A673 (cell line): Measurements from ENCODE around the gene SLC12A7. TPM values are rescaled to one million over a fixed set of nuclear protein-coding genes. Genes with fewer than 3 reads are reported as not detected.

Source experiments
- BruUV-seq: library from RNA; stranded (reverse); fragments of 400-500 nt; replicated peaks from 2 replicates; lab custom pipeline; 2021; lab: Mats Ljungman, UMichigan
- CTCF ChIA-PET: fragments of 300-600 bp; sonication (Branson Sonifier 250); formaldehyde crosslinking; loops from one replicate; lab custom pipeline; 2022; ENCODE audit warnings: antibody characterized with exemption; lab: Charles Lee
- POLR2A ChIA-PET: fragments of 300-600 bp; sonication (Branson Sonifier 250); formaldehyde crosslinking; loops from one replicate; lab custom pipeline; 2022; ENCODE audit warnings: antibody characterized with exemption; ENCODE audit not compliant: low non-redundant PET; lab: Charles Lee
- DNase-seq: peaks from one replicate; pipeline ENCODE4 v3.0.0-alpha.2; 2015; ENCODE audit warnings: low spot score
- H3K27ac ChIP-seq: fragments of 200-600 bp; sonication (generic); 2 replicates; pipeline ENCODE4 v1.5.1; 2016; ENCODE audit warnings: mixed run types, low read depth, mild to moderate bottlenecking, mixed read lengths, antibody characterized with exemption, low read length; ENCODE audit not compliant: poor library complexity, severe bottlenecking
- H3K27me3 ChIP-seq: fragments of 200-600 bp; sonication (generic); replicated peaks from 2 replicates; pipeline ENCODE4 v1.6.1; 2017; ENCODE audit warnings: mixed run types, low read depth, mild to moderate bottlenecking, mixed read lengths, antibody characterized with exemption, low read length; ENCODE audit not compliant: insufficient read depth, poor library complexity
- H3K36me3 ChIP-seq: fragments of 200-600 bp; sonication (generic); 2 replicates; pipeline ENCODE4 v1.6.1; 2016; ENCODE audit warnings: mixed run types, mild to moderate bottlenecking, mixed read lengths, antibody characterized with exemption, low read length; ENCODE audit not compliant: insufficient read depth, poor library complexity, severe bottlenecking
- H3K4me1 ChIP-seq: fragments of 200-600 bp; sonication (generic); 2 replicates; pipeline ENCODE4 v1.6.1; 2017; ENCODE audit warnings: mixed run types, mild to moderate bottlenecking, mixed read lengths, antibody characterized with exemption, low read length; ENCODE audit not compliant: insufficient read depth, poor library complexity, severe bottlenecking
- H3K4me3 ChIP-seq: fragments of 200-600 bp; sonication (generic); 2 replicates; pipeline ENCODE4 v1.5.1; 2016; ENCODE audit warnings: low read depth, mixed run types, mild to moderate bottlenecking, mixed read lengths, low read length; ENCODE audit not compliant: poor library complexity, severe bottlenecking
- H3K9me3 ChIP-seq: fragments of 200-600 bp; sonication (generic); 2 replicates; pipeline ENCODE4 v1.6.1; 2016; ENCODE audit warnings: mixed run types, low read depth, mild to moderate bottlenecking, mixed read lengths, antibody characterized with exemption, low read length; ENCODE audit not compliant: poor library complexity, severe bottlenecking
- EZH2 ChIP-seq: fragments of 200-600 bp; sonication (generic); IDR thresholded peaks from 2 replicates; pipeline ENCODE4 v1.6.1; 2017; ENCODE audit warnings: borderline replicate concordance, low read depth, mild to moderate bottlenecking, mixed read lengths, antibody characterized with exemption, low read length; ENCODE audit not compliant: poor library complexity, severe bottlenecking
- intact Hi-C: fragments of 100-400 bp; cut with micrococcal nuclease; formaldehyde crosslinking; loops from one replicate; pipeline ENCODE4 v1.10.0; 2022; ENCODE audit not compliant: unreplicated experiment
- total RNA-seq: library from RNA; stranded (reverse); gene quantifications from 2 replicates; pipeline ENCODE4 v1.2.3, GENCODE V29; 2021
- TF ChIP-seq, protein P1 (sequence below): fragments of 300-800, 200-600 bp; sonication (generic); conservative IDR thresholded peaks from 2 replicates; pipeline ENCODE4 v1.5.1; 2017; ENCODE audit warnings: low read depth, mild to moderate bottlenecking, antibody characterized with exemption, low read length, moderate library complexity, mixed read lengths

SLC12A7 gene
- total RNA-seq, 1 experiment from 2014 or later = 45.2 TPM

DNA sequence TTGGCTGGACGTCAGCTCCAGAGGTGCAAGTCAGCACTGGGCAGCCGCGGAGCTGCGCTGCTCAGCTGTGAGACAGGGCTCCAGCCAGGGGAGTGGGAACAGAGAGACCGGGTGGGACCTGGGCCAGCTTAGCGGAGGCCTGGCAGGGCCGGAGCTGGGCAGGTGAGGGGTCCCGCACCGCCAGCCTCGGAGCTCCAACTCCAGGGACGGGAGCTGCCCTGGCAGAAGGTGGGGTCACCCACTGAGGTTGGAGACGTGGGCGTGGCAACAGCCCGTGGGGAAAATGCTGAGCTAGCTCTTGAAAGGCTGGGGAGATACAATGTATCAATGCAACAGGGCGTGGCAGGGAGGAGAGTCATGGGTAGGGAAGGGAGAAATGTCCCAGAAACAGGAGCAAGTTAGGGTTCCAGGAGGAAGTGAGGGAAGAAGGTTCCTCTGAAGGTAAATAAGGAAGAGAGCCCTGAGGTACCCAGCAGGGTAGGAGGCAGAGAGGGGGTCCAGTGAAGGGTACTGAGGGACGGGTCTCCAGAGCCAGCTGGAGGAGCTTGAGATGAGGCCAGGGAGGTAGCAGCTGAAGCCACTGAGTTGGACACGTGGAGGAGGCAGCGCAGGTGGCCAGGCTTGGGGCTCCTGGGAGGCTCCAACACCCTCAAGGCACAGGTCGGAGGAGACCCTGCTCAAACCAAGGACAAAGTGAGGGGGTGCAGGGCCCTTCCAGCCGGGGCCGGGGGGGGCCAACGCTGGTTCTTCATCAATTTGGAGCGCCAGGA is 104.0 kb downstream of the SLC12A7 start:
- peak overlapping the region; percentile 58 for H3K4me3 ChIP-seq
- TF ChIP-seq, protein P1, sequence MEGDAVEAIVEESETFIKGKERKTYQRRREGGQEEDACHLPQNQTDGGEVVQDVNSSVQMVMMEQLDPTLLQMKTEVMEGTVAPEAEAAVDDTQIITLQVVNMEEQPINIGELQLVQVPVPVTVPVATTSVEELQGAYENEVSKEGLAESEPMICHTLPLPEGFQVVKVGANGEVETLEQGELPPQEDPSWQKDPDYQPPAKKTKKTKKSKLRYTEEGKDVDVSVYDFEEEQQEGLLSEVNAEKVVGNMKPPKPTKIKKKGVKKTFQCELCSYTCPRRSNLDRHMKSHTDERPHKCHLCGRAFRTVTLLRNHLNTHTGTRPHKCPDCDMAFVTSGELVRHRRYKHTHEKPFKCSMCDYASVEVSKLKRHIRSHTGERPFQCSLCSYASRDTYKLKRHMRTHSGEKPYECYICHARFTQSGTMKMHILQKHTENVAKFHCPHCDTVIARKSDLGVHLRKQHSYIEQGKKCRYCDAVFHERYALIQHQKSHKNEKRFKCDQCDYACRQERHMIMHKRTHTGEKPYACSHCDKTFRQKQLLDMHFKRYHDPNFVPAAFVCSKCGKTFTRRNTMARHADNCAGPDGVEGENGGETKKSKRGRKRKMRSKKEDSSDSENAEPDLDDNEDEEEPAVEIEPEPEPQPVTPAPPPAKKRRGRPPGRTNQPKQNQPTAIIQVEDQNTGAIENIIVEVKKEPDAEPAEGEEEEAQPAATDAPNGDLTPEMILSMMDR = no peak
- TF ChIP-seq EZH2 = no peak
- H3K36me3 ChIP-seq = no peaks in the 10 kb centered on the region
- no TSS peak for BruUV-seq
- no peak for DNase-seq
- H3K9me3 ChIP-seq = no peaks in the 10 kb centered on the region
- H3K27ac ChIP-seq = no peak overlapping the region
- H3K27me3 ChIP-seq = no peaks in the 10 kb centered on the region
- intact Hi-C loops = loop anchor here (5.0 kb wide), 1 partner anchor 134 kb away; no protein-coding TSS in a partner anchor
- POLR2A ChIA-PET = no interaction called here
- H3K4me1 ChIP-seq = peaks cover 31% of the 10 kb centered on the region
- CTCF ChIA-PET = interaction anchor here (0.5 to 0.7 kb wide), 3 partner anchors 8 to 31 kb away, joined by 3 to 9 read pairs (median 4); no protein-coding TSS in a partner anchor

DNA sequence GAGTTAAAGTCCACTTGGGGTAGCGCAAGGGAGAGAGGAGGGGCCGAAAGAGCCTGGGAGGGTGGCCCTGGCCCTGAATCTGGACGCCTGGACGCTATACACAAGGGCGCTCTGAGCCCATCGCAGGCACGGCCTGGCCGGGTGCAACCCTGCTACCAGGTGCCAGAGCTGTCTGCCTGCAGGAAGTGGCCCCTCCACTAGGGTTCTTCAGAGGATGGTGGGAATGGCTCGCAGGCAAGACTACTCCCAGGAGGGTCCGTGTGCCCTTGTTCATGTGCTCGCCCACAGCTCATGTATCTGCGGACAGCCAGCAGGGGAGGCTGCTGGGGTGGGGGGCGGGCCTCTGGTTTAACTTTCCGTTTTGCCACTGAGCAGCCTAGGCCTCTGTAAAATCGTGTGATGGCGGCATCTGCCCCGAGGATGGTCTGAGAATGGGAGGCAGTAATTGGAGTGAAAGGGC is 104.6 kb downstream of the SLC12A7 start:
- BruUV-seq = no TSS peak
- intact Hi-C loops = loop anchor here (5.0 kb wide), 1 partner anchor 135 kb away; no protein-coding TSS in a partner anchor
- Histone ChIP-seq H3K36me3 (no peaks in the 10 kb centered on the region), H3K9me3 (no peaks in the 10 kb centered on the region), H3K4me1 (peaks cover 31% of the 10 kb centered on the region), H3K27me3 (no peaks in the 10 kb centered on the region), H3K4me3 (no peak overlapping the region), H3K27ac (no peak overlapping the region)
- CTCF ChIA-PET = interaction anchor here (0.6 to 0.7 kb wide), 3 partner anchors 9 to 197 kb away, joined by 4 to 9 read pairs (median 9); no protein-coding TSS in a partner anchor
- POLR2A ChIA-PET = no interaction called here
- TF ChIP-seq, protein P1 = no peak
- no peak for TF ChIP-seq EZH2
- DNase-seq = no peak

DNA sequence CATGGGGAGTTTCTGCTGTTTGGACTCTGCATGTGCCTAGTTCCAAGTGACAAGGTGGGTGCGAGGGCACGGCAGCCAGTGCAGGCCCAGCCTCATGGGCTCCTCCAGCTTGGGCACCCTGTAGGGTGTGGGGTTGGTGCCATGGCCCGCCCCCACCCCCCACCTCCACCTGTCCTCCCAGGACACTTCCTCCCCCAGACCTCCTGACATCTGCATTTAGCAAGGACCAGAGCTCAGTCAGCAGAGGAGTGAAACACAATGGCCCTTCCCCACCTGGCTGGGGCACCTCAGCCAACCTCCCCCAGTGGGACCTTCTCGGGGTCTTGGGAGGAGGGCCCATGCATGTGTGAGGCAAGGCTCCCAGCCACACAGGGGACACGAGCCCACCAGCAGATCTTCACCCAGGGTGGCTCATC is 105.2 kb downstream of the SLC12A7 start:
- Histone ChIP-seq H3K27me3 (no peaks in the 10 kb centered on the region), H3K4me3 (no peak overlapping the region), H3K4me1 (peaks cover 31% of the 10 kb centered on the region), H3K9me3 (no peaks in the 10 kb centered on the region), H3K27ac (no peak overlapping the region), H3K36me3 (no peaks in the 10 kb centered on the region)
- no peak for DNase-seq
- ChIA-PET CTCF (interaction anchor here (0.6 to 0.7 kb wide), 3 partner anchors 9 to 198 kb away, joined by 4 to 9 read pairs (median 9); no protein-coding TSS in a partner anchor), POLR2A (no interaction called here)
- BruUV-seq = no TSS peak
- TF ChIP-seq, protein P1 = no peak
- TF ChIP-seq EZH2 = no peak
- intact Hi-C loops = loop anchor here (5.0 kb wide), 1 partner anchor 136 kb away; no protein-coding TSS in a partner anchor
